HEK293T (cell line): ENCODE results near the gene PRKAR2A.
A peak's percentile ranks its signal among the peaks of the same experiment; 100 is the strongest.
"Not testable (repeated sequence)": the region's sequence is repeated elsewhere in the genome, so short reads cannot be mapped to it uniquely, and the experiment has no call there.

ENCODE experiments used
- CTCF ChIA-PET: fragments of 350-600 bp; formaldehyde crosslinking; extraction: SDS; loops from one replicate; lab custom pipeline; 2021; ENCODE audit warnings: antibody characterized with exemption, inconsistent platforms; lab: Yijun Ruan, JAX
- POLR2A ChIA-PET: fragments of 350-600 bp; formaldehyde crosslinking; extraction: SDS; loops from one replicate; lab custom pipeline; 2020; ENCODE audit warnings: antibody characterized with exemption, inconsistent platforms; lab: Yijun Ruan, JAX
- DNase-seq: peaks from one replicate; pipeline ENCODE4 v3.0.0; 2012; ENCODE audit warnings: mixed read lengths; ENCODE audit errors: extremely low spot score
- ARNT ChIP-seq: fragments of 450-650 bp; IDR thresholded peaks from 2 replicates; pipeline ENCODE4 v1.6.1; 2017; ENCODE audit warnings: mild to moderate bottlenecking
- BHLHE40 ChIP-seq: fragments of 450-650 bp; IDR thresholded peaks from 2 replicates; pipeline ENCODE4 v1.6.1; 2016; ENCODE audit warnings: mild to moderate bottlenecking, moderate library complexity, borderline replicate concordance
- CTBP1 ChIP-seq: fragments of 450-650 bp; IDR thresholded peaks from 2 replicates; pipeline ENCODE4 v1.6.1; 2016; ENCODE audit warnings: borderline replicate concordance
- ELF4 ChIP-seq: fragments of 450-650 bp; IDR thresholded peaks from 2 replicates; pipeline ENCODE4 v1.6.1; 2017; ENCODE audit warnings: antibody characterized with exemption
- FOXA1 ChIP-seq: fragments of 450-650 bp; IDR thresholded peaks from 2 replicates; pipeline ENCODE4 v1.6.1; 2016; ENCODE audit warnings: mild to moderate bottlenecking
- FOXK2 ChIP-seq: fragments of 450-650 bp; IDR thresholded peaks from 2 replicates; pipeline ENCODE4 v1.6.1; 2016; ENCODE audit warnings: mild to moderate bottlenecking
- FOXM1 ChIP-seq: fragments of 450-650 bp; IDR thresholded peaks from 2 replicates; pipeline ENCODE4 v1.6.1; 2017; ENCODE audit warnings: mild to moderate bottlenecking, borderline replicate concordance
- HDGF ChIP-seq: fragments of 450-650 bp; IDR thresholded peaks from 2 replicates; pipeline ENCODE4 v1.6.1; 2017; ENCODE audit warnings: antibody characterized with exemption, borderline replicate concordance
- L3MBTL2 ChIP-seq: fragments of 450-650 bp; conservative IDR thresholded peaks from 2 replicates; pipeline ENCODE4 v1.6.1; 2016; ENCODE audit warnings: mild to moderate bottlenecking
- LEF1 ChIP-seq: fragments of 450-650 bp; IDR thresholded peaks from 2 replicates; pipeline ENCODE4 v1.6.1; 2017; ENCODE audit warnings: mild to moderate bottlenecking, borderline replicate concordance
- NFRKB ChIP-seq: fragments of 450-650 bp; IDR thresholded peaks from 2 replicates; pipeline ENCODE4 v1.6.1; 2016; ENCODE audit warnings: mild to moderate bottlenecking, moderate library complexity
- PKNOX1 ChIP-seq: fragments of 450-650 bp; IDR thresholded peaks from 2 replicates; pipeline ENCODE4 v1.6.1; 2016
- SP1 ChIP-seq: fragments of 450-650 bp; IDR thresholded peaks from 2 replicates; pipeline ENCODE4 v1.6.1; 2017
- SUZ12 ChIP-seq: fragments of 450-650 bp; IDR thresholded peaks from 2 replicates; pipeline ENCODE4 v1.6.1; 2016; ENCODE audit warnings: mild to moderate bottlenecking
- TARDBP ChIP-seq: fragments of 450-650 bp; IDR thresholded peaks from 2 replicates; pipeline ENCODE4 v1.6.1; 2016
- ZNF384 ChIP-seq: fragments of 450-650 bp; IDR thresholded peaks from 2 replicates; pipeline ENCODE4 v1.6.1; 2016

PRKAR2A gene

GRCh38 chr3:48733752-48734518 lies 113.7 kb downstream of the PRKAR2A start:
- POLR2A ChIA-PET, DNase-seq, CTCF ChIA-PET: not testable (repeated sequence)

- CTCF ChIA-PET: no interaction called here
- no peak for DNase-seq
- TF ChIP-seq CTBP1: no peak
- TF ChIP-seq ELF4: no peak
- TF ChIP-seq L3MBTL2: no peak
- no peak for TF ChIP-seq TARDBP
- no peak for TF ChIP-seq LEF1
- TF ChIP-seq SUZ12: no peak
- no peak for TF ChIP-seq PKNOX1
- no peak for TF ChIP-seq FOXM1
- TF ChIP-seq BHLHE40: no peak
- TF ChIP-seq FOXA1: no peak
- TF ChIP-seq FOXK2: no peak
- no peak for TF ChIP-seq ARNT
- TF ChIP-seq SP1: no peak
- POLR2A ChIA-PET: interaction anchor here (0.7 kb wide), 1 partner anchor 280 kb away, joined by 4 read pairs; the partner anchor contains the start of gene WDR6
Measured at GRCh38 chr3:48727511-48727910, 120.2 kb downstream of the PRKAR2A start.

- DNase-seq: not testable (repeated sequence)
- POLR2A ChIA-PET: interaction anchor here (1.1 kb wide), 1 partner anchor 14 kb away, joined by 3 read pairs; no protein-coding TSS in a partner anchor
- CTCF ChIA-PET: interaction anchor here (0.7 kb wide), 1 partner anchor 288 kb away, joined by 4 read pairs; no protein-coding TSS in a partner anchor
Measured at GRCh38 chr3:48725185-48725855, 122.4 kb downstream of the PRKAR2A start.

GRCh38 chr3:48723725-48724124 lies 123.9 kb downstream of the PRKAR2A start:
- no peak for DNase-seq
- ChIA-PET POLR2A (no interaction called here), CTCF (no interaction called here)
- no peak for TF ChIP-seq SP1
- no peak for TF ChIP-seq HDGF
- TF ChIP-seq PKNOX1: no peak
- TF ChIP-seq ELF4: no peak
- TF ChIP-seq FOXM1: no peak
- TF ChIP-seq FOXA1: no peak
- no peak for TF ChIP-seq NFRKB
- TF ChIP-seq ZNF384: no peak
- TF ChIP-seq L3MBTL2: no peak
- no peak for TF ChIP-seq SUZ12
- no peak for TF ChIP-seq LEF1
- no peak for TF ChIP-seq TARDBP
- no peak for TF ChIP-seq FOXK2
- TF ChIP-seq ARNT: no peak
- no peak for TF ChIP-seq BHLHE40
- TF ChIP-seq CTBP1: no peak

- CTCF ChIA-PET, POLR2A ChIA-PET, DNase-seq: not testable (repeated sequence)
Measured at GRCh38 chr3:48723293-48723692, 124.4 kb downstream of the PRKAR2A start.

GRCh38 chr3:48716982-48717746 lies 130.5 kb downstream of the PRKAR2A start, which contains the start of gene IP6K2:
Gene IP6K2 (minus strand): TSS chr3:48717221. CDS start chr3:48695291, 21,930 bp downstream.
- TF ChIP-seq PKNOX1: peak; percentile 53; the same call in 1 of the 2 replicates
- TF ChIP-seq HDGF: peak; percentile 82; the same call in 1 of the 2 replicates
- TF ChIP-seq L3MBTL2: 0 out of 2 replicates have a peak, but pooled peaks have one; percentile 15
- no peak for TF ChIP-seq FOXA1
- TF ChIP-seq ARNT: no peak
- TF ChIP-seq BHLHE40: no peak
- ChIA-PET CTCF (no interaction called here), POLR2A (interaction anchor here (0.6 to 3.0 kb wide), 19 partner anchors 9 to 312 kb away, joined by 3 to 19 read pairs (median 3); partner anchors contain the start of genes CELSR3, IMPDH2, NCKIPSD and PRKAR2A)
- peak; percentile 99 for DNase-seq
